ENCODE results near the gene DNMBP.

DNA sequence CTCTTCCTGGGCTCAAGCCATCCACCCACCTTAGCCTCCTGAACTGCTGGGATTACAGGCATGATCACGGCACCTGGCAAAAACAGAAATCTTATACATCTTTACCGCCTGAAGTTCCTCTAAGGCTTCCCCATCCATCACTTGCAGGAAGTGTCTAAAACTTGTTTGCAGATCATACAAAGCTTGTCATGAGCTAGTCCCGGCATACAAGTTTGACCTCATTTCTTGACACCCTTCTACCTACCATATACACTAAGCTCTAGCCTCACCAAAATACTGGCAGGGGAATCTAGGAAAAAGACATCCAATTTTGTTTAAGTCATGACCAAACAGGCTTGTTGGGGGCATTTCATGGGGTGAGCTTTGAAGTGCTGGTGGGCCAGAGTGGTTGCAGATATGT, 14.5 kb downstream of the DNMBP start:
- no peak for TF ChIP-seq POLR2AphosphoS5 (IDR thresholded peaks at IDR 0.05; ENCODE audit: low read depth, low read length)
- TF ChIP-seq TAF1 (IDR thresholded peaks at IDR 0.05; ENCODE audit: borderline replicate concordance, insufficient read depth, low read length), result no peak
- TF ChIP-seq SIN3A (IDR thresholded peaks at IDR 0.05; ENCODE audit: borderline replicate concordance, insufficient read depth, low read length), result no peak
- no peak for TF ChIP-seq REST (IDR thresholded peaks at IDR 0.05; ENCODE audit: insufficient read depth in 1 of 2, low read depth in 2 of 2, low read length in 2 of 2)
- TF ChIP-seq FOXP2 (optimal IDR thresholded peaks at IDR 0.05; ENCODE audit: borderline replicate concordance, extremely low read depth, extremely low read length, insufficient read depth), result no peak

All from PFSK-1 (cell line).